Upper lobe of left lung (tissue), 4 donors: ENCODE data around the gene GART.

Source experiments
- EP300 ChIP-seq, 4 donors: sonication (generic); formaldehyde crosslinking; IDR thresholded peaks; one replicate each; pipeline ENCODE4 v1.5.1; 2017; ENCODE audit warnings: antibody characterized with exemption in 4 of 4, control low read depth in 2 of 4
- POLR2A ChIP-seq, 4 donors: fragments of 450-650 bp; IDR thresholded peaks; one replicate each; pipeline ENCODE4 v1.5.1; 2016 to 2017; ENCODE audit warnings: antibody characterized with exemption in 4 of 4, mild to moderate bottlenecking in 2 of 4
- POLR2AphosphoS5 ChIP-seq, 2 donors: sonication (generic); formaldehyde crosslinking; IDR thresholded peaks; one replicate each; pipeline ENCODE4 v1.5.1; 2017; ENCODE audit warnings: antibody characterized with exemption in 2 of 2
- TF ChIP-seq, protein P1 (sequence below), 6 experiments: fragments of 450-650 bp in 4 of 6; fragments of 200-600 bp in 2 of 6; sonication (generic) in 2 of 6; IDR thresholded peaks; one replicate each; pipeline ENCODE4 v1.5.1; 2016 to 2019; ENCODE audit warnings: antibody characterized with exemption in 6 of 6

DNA sequence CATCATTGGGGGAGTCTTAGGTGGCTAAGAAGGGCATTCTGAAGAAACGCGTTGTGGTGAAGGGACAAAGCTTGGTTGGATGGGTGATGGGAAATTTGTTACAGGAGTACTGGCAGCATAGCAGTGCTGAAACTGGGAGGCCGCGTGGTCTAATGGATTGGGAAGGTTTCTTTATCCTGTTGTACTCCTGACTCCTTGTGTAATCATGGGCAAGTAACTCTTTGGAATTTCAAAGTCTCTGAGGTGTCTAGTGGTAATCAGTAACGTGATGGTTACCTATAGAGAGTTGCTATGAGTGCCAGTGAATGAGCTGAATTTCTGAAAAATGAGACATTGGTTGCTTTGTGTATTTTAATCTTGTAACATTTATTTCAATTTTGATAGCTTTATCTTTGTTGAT lies 28.1 kb upstream of the GART start:
- TF ChIP-seq POLR2A (IDR thresholded peaks at IDR 0.05) = no peak
- TF ChIP-seq, protein P1, sequence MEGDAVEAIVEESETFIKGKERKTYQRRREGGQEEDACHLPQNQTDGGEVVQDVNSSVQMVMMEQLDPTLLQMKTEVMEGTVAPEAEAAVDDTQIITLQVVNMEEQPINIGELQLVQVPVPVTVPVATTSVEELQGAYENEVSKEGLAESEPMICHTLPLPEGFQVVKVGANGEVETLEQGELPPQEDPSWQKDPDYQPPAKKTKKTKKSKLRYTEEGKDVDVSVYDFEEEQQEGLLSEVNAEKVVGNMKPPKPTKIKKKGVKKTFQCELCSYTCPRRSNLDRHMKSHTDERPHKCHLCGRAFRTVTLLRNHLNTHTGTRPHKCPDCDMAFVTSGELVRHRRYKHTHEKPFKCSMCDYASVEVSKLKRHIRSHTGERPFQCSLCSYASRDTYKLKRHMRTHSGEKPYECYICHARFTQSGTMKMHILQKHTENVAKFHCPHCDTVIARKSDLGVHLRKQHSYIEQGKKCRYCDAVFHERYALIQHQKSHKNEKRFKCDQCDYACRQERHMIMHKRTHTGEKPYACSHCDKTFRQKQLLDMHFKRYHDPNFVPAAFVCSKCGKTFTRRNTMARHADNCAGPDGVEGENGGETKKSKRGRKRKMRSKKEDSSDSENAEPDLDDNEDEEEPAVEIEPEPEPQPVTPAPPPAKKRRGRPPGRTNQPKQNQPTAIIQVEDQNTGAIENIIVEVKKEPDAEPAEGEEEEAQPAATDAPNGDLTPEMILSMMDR (IDR thresholded peaks at IDR 0.05) = no peak
- TF ChIP-seq POLR2AphosphoS5 (IDR thresholded peaks at IDR 0.05) = no peak
- TF ChIP-seq EP300 (IDR thresholded peaks at IDR 0.05) = no peak
